K562 (cell line): ENCODE results near the gene ACP4.

ENCODE experiments used
- ETV6 ChIP-seq, 3 experiments: fragments of 150-350 bp in 1 of 3; sonication (generic) in 1 of 3; formaldehyde crosslinking in 1 of 3; IDR thresholded peaks; 2 replicates each; pipeline versions ENCODE4 v1.6.1 to v1.8.0; 2014 to 2022; ENCODE audit warnings: borderline replicate concordance in 2 of 3, low read depth in 2 of 3, antibody characterized with exemption in 1 of 3, low read length in 1 of 3, mild to moderate bottlenecking in 1 of 3, missing genetic modification reagents in 1 of 3
- PPARD ChIP-seq: fragments of 250-450 bp; sonication (Bioruptor Pico); IDR thresholded peaks from 2 replicates; pipeline ENCODE4 v1.8.0; 2022; ENCODE audit warnings: inconsistent platforms, mild to moderate bottlenecking, moderate library complexity
- RAD51 ChIP-seq: fragments of 450-650 bp; IDR thresholded peaks from 2 replicates; pipeline ENCODE4 v1.7.1; 2016; ENCODE audit warnings: low read depth, mild to moderate bottlenecking, borderline replicate concordance
- RFX5 ChIP-seq: IDR thresholded peaks from 2 replicates; pipeline ENCODE4 v1.6.1; 2011; ENCODE audit warnings: low read depth, mild to moderate bottlenecking, improper control_type of control experiment, low read length
- RNF2 ChIP-seq: sonication (generic); IDR thresholded peaks from 2 replicates; pipeline ENCODE4 v1.6.1; 2016
- SIX5 ChIP-seq, 2 experiments: IDR thresholded peaks; 2 replicates each; pipeline ENCODE4 v1.6.1; 2011; ENCODE audit warnings: low read length in 2 of 2, borderline replicate concordance in 1 of 2, low read depth in 1 of 2, mild to moderate bottlenecking in 1 of 2, moderate library complexity in 1 of 2; ENCODE audit not compliant: insufficient read depth in 1 of 2
- SMAD4 ChIP-seq: fragments of 250-450 bp; sonication (Bioruptor Pico); conservative IDR thresholded peaks from 2 replicates; pipeline ENCODE4 v1.8.0; 2021; ENCODE audit warnings: inconsistent platforms, mild to moderate bottlenecking, moderate library complexity
- ZNF324 ChIP-seq: fragments of 250-450 bp; sonication (Bioruptor Pico); IDR thresholded peaks from 2 replicates; pipeline ENCODE4 v1.4.0; 2020; ENCODE audit warnings: mild to moderate bottlenecking
- TF ChIP-seq, protein P1 (sequence below), 3 experiments: IDR thresholded peaks in 2 of 3; conservative IDR thresholded peaks in 1 of 3; 2 replicates each; pipeline ENCODE4 v1.5.1; 2011 to 2012; ENCODE audit warnings: low read length in 3 of 3, mild to moderate bottlenecking in 3 of 3, control low read depth in 2 of 3, improper control_type of control experiment in 1 of 3, inconsistent platforms in 1 of 3, low read depth in 1 of 3, mixed read lengths in 1 of 3, moderate library complexity in 1 of 3; ENCODE audit not compliant: insufficient read depth in 2 of 3
- TF ChIP-seq, protein P2 (sequence below): sonication (generic); formaldehyde crosslinking; IDR thresholded peaks from 2 replicates; pipeline ENCODE4 v1.8.1; 2023; ENCODE audit warnings: mild to moderate bottlenecking, missing genetic modification reagents
- TF ChIP-seq, protein P3 (sequence below): sonication (generic); formaldehyde crosslinking; IDR thresholded peaks from 2 replicates; pipeline ENCODE4 v1.8.1; 2022; ENCODE audit warnings: missing genetic modification reagents
- TF ChIP-seq, protein P4 (sequence below): sonication (generic); formaldehyde crosslinking; IDR thresholded peaks from 2 replicates; pipeline ENCODE4 v1.8.0; 2022; ENCODE audit warnings: mild to moderate bottlenecking, missing genetic modification reagents
- TF ChIP-seq, protein P5 (sequence below), 2 experiments: fragments of 450-650 bp in 1 of 2; sonication (generic) in 1 of 2; formaldehyde crosslinking in 1 of 2; IDR thresholded peaks; 2 replicates each; pipeline versions ENCODE4 v1.7.1 to v1.9.0; 2016 to 2022; ENCODE audit warnings: inconsistent platforms in 1 of 2, mild to moderate bottlenecking in 1 of 2, missing genetic modification reagents in 1 of 2

DNA sequence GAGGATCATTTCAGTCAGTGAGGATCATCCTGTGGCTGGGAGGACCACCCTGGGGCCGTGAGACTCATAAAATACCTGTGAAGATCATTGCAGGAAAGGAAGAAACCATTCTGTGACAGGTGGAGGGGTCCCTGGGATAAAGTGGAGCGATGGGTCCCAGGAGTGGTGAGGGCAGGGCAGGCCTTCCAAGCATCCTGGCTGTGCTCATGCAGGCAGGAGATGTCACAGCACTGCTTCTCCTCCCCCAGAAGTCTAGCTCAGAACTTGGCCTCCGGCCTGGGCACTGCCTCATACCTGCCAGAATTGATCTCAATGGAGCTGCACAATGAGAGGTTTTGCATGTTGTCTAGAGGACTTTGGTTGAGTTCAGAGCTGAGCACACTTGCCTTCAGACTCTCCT lies 22.3 kb downstream of the ACP4 start:
- TF ChIP-seq ZNF324 (CRISPR knock-in tag) (no peak), RFX5 (no peak), SMAD4 (no peak), SIX5 (IDR thresholded peaks at IDR 0.05; ENCODE audit: borderline replicate concordance in 1 of 2, insufficient read depth in 1 of 2, low read depth in 1 of 2, low read length in 2 of 2) (no peak), RNF2 (no peak), ETV6 (IDR thresholded peaks at IDR 0.05; ENCODE audit: borderline replicate concordance in 1 of 2, low read depth in 2 of 2, low read length in 1 of 2) (no peak), ETV6 (CRISPR knock-in tag; IDR thresholded peaks at IDR 0.05; ENCODE audit: borderline replicate concordance) (no peak), PPARD (CRISPR knock-in tag) (no peak), RAD51 (no peak)
- TF ChIP-seq, protein P1, sequence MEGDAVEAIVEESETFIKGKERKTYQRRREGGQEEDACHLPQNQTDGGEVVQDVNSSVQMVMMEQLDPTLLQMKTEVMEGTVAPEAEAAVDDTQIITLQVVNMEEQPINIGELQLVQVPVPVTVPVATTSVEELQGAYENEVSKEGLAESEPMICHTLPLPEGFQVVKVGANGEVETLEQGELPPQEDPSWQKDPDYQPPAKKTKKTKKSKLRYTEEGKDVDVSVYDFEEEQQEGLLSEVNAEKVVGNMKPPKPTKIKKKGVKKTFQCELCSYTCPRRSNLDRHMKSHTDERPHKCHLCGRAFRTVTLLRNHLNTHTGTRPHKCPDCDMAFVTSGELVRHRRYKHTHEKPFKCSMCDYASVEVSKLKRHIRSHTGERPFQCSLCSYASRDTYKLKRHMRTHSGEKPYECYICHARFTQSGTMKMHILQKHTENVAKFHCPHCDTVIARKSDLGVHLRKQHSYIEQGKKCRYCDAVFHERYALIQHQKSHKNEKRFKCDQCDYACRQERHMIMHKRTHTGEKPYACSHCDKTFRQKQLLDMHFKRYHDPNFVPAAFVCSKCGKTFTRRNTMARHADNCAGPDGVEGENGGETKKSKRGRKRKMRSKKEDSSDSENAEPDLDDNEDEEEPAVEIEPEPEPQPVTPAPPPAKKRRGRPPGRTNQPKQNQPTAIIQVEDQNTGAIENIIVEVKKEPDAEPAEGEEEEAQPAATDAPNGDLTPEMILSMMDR (IDR thresholded peaks at IDR 0.05 in 2 of 3, conservative IDR thresholded peaks at IDR 0.05 in 1 of 3; ENCODE audit: insufficient read depth in 2 of 3, low read depth in 1 of 3, low read length in 3 of 3) = no peak
- TF ChIP-seq, protein P2, sequence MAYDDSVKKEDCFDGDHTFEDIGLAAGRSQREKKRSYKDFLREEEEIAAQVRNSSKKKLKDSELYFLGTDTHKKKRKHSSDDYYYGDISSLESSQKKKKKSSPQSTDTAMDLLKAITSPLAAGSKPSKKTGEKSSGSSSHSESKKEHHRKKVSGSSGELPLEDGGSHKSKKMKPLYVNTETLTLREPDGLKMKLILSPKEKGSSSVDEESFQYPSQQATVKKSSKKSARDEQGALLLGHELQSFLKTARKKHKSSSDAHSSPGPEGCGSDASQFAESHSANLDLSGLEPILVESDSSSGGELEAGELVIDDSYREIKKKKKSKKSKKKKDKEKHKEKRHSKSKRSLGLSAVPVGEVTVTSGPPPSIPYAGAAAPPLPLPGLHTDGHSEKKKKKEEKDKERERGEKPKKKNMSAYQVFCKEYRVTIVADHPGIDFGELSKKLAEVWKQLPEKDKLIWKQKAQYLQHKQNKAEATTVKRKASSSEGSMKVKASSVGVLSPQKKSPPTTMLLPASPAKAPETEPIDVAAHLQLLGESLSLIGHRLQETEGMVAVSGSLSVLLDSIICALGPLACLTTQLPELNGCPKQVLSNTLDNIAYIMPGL (CRISPR knock-in tag) = no peak
- TF ChIP-seq, protein P3, sequence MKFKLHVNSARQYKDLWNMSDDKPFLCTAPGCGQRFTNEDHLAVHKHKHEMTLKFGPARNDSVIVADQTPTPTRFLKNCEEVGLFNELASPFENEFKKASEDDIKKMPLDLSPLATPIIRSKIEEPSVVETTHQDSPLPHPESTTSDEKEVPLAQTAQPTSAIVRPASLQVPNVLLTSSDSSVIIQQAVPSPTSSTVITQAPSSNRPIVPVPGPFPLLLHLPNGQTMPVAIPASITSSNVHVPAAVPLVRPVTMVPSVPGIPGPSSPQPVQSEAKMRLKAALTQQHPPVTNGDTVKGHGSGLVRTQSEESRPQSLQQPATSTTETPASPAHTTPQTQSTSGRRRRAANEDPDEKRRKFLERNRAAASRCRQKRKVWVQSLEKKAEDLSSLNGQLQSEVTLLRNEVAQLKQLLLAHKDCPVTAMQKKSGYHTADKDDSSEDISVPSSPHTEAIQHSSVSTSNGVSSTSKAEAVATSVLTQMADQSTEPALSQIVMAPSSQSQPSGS (CRISPR knock-in tag) = no peak
- TF ChIP-seq, protein P4, sequence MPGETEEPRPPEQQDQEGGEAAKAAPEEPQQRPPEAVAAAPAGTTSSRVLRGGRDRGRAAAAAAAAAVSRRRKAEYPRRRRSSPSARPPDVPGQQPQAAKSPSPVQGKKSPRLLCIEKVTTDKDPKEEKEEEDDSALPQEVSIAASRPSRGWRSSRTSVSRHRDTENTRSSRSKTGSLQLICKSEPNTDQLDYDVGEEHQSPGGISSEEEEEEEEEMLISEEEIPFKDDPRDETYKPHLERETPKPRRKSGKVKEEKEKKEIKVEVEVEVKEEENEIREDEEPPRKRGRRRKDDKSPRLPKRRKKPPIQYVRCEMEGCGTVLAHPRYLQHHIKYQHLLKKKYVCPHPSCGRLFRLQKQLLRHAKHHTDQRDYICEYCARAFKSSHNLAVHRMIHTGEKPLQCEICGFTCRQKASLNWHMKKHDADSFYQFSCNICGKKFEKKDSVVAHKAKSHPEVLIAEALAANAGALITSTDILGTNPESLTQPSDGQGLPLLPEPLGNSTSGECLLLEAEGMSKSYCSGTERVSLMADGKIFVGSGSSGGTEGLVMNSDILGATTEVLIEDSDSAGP (CRISPR knock-in tag) = no peak
- TF ChIP-seq, protein P5, sequence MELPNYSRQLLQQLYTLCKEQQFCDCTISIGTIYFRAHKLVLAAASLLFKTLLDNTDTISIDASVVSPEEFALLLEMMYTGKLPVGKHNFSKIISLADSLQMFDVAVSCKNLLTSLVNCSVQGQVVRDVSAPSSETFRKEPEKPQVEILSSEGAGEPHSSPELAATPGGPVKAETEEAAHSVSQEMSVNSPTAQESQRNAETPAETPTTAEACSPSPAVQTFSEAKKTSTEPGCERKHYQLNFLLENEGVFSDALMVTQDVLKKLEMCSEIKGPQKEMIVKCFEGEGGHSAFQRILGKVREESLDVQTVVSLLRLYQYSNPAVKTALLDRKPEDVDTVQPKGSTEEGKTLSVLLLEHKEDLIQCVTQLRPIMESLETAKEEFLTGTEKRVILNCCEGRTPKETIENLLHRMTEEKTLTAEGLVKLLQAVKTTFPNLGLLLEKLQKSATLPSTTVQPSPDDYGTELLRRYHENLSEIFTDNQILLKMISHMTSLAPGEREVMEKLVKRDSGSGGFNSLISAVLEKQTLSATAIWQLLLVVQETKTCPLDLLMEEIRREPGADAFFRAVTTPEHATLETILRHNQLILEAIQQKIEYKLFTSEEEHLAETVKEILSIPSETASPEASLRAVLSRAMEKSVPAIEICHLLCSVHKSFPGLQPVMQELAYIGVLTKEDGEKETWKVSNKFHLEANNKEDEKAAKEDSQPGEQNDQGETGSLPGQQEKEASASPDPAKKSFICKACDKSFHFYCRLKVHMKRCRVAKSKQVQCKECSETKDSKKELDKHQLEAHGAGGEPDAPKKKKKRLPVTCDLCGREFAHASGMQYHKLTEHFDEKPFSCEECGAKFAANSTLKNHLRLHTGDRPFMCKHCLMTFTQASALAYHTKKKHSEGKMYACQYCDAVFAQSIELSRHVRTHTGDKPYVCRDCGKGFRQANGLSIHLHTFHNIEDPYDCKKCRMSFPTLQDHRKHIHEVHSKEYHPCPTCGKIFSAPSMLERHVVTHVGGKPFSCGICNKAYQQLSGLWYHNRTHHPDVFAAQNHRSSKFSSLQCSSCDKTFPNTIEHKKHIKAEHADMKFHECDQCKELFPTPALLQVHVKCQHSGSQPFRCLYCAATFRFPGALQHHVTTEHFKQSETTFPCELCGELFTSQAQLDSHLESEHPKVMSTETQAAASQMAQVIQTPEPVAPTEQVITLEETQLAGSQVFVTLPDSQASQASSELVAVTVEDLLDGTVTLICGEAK (IDR thresholded peaks at IDR 0.05) = no peak
- TF ChIP-seq, protein P5 (CRISPR knock-in tag; IDR thresholded peaks at IDR 0.05) = no peak
